HG02642 (cell line): ENCODE results near the gene MOB1B.
A peak's percentile ranks its signal among the peaks of the same experiment; 100 is the strongest.
"Not testable (repeated sequence)": the region's sequence is repeated elsewhere in the genome, so short reads cannot be mapped to it uniquely, and the experiment has no call there.

ENCODE experiments used
- ATAC-seq: cut with Tn5 transposase; IDR thresholded peaks from one replicate; pipeline ENCODE4 v1.9.1; 2021; ENCODE audit warnings: mild to moderate bottlenecking; ENCODE audit not compliant: unreplicated experiment, poor library complexity

Gene MOB1B

GRCh38 chr4:71001363-71001762, 99.2 kb downstream of the MOB1B start:
- ATAC-seq: not testable (repeated sequence)

GRCh38 chr4:71004281-71004851, 102.2 kb downstream of the MOB1B start:
- peak; percentile 39 for ATAC-seq

- not testable (repeated sequence) for ATAC-seq
Measured at GRCh38 chr4:71005025-71005424, 102.9 kb downstream of the MOB1B start.

- ATAC-seq: peak; percentile 84
Measured at GRCh38 chr4:71006203-71006907, 104.2 kb downstream of the MOB1B start.

GRCh38 chr4:71008196-71008595, 106.0 kb downstream of the MOB1B start:
- no peak for ATAC-seq

- ATAC-seq: no peak
Measured at GRCh38 chr4:71009086-71009485, 106.9 kb downstream of the MOB1B start.

GRCh38 chr4:71009890-71010588, 107.9 kb downstream of the MOB1B start:
- peak; percentile 49 for ATAC-seq

- ATAC-seq: no peak
Measured at GRCh38 chr4:71011451-71011850, 109.3 kb downstream of the MOB1B start.

- ATAC-seq: not testable (repeated sequence)
Measured at GRCh38 chr4:71017391-71017790, 115.2 kb downstream of the MOB1B start.

- ATAC-seq: no peak
Measured at GRCh38 chr4:71020611-71021010, 118.4 kb downstream of the MOB1B start.

- no peak for ATAC-seq
Measured at GRCh38 chr4:71025654-71026053, 123.5 kb downstream of the MOB1B start.

- ATAC-seq: no peak
Measured at GRCh38 chr4:71026086-71026485, 123.9 kb downstream of the MOB1B start.

- no peak for ATAC-seq
Measured at GRCh38 chr4:71027611-71028010, 125.4 kb downstream of the MOB1B start.

GRCh38 chr4:71029504-71029903, 127.3 kb downstream of the MOB1B start:
- no peak for ATAC-seq

- ATAC-seq: not testable (repeated sequence)
Measured at GRCh38 chr4:71032106-71032505, 129.9 kb downstream of the MOB1B start.
